ENCODE measurements around the gene ALAD. TPM values are rescaled to one million over a fixed set of nuclear protein-coding genes. Genes with fewer than 3 reads are reported as not detected.
"Not testable (repeated sequence)": the region's sequence is repeated elsewhere in the genome, so short reads cannot be mapped to it uniquely, and the experiment has no call there.

ALAD gene
- total RNA-seq, 1 experiment from 2014 or later: 20.8 TPM

DNA sequence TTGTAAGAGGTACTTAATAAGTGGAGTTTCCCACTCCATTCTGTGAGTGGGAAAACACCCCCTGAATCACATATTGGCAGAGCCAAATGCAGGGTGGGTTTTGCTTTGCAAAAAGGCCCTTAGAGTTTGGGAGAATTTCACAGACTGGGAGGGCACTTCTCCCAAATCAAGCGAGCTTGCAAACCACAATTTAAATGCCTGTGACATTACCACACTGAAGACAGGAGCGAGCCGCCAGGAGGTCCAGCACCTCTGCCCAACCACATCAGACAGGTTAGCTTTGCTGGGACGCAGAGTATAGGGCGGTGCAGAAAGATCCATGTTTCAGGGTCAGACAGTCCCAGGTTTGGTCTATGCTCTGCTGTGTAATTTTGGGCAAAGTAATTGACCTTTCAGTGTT lies 2.3 kb downstream of the ALAD start:
- no peak for DNase-seq (ENCODE audit: low spot score)

DNA sequence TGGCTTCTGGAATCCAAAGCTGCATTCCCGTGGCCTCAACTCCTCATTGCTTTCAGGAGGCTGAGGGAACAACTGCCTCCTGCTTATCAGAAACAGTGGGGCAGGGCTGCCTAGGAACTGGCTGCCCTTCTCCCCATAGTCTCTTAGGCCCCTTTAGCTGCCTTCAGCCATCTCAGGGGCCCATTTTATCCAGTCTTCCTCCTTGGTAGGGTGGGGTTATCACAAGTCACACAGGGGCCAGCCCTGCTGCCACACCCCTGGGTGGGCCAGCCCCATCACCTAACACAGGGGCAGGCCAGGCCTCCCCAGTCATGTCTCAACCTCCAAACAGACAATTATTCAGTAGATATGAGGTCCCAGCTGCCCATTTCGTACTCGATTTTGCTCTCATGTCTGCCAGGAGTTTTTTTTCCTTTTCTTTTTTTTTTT lies 3.9 kb downstream of the ALAD start:
- no peak for DNase-seq (ENCODE audit: low spot score)

DNA sequence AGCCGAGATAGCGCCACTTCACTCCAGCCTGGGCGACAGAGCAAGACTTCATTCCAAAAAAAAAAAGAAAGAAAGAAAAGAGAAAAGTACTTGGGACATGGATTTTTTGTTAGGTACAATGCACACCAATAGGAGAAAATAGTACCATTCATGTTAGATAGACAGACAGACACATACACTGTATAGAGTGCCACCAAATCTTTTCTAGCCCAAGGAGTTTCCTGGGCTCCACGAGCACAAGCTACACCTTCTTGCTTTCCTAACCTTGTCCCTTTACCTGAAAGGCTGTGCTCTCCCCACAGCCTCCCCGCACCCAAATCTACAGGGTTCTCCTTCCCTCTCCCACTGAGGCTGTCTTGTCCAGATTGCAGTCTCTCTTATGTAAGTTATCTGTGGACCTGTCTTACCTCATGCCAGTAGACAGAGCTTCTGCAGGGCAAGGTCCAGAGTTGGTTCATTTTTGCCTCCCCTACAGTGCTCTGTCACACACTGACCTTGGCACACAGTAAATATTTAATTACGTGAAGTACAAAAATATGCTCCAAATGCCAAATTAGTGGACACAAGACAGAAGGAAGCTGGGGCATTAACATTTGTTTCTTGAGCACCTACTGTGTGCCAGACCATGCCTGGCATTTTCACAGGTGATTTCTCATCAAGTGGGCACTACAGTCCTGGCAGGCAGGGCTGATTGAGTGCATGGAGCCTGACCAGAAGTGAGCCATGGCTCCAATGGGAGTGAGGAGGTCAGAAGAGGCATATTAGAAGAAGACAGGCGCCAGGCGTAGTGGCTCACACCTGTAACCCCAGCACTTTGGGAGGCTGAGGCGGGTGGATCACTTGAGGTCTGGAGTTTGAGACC lies 5.9 kb downstream of the ALAD start:
- no peak for DNase-seq (ENCODE audit: low spot score)

DNA sequence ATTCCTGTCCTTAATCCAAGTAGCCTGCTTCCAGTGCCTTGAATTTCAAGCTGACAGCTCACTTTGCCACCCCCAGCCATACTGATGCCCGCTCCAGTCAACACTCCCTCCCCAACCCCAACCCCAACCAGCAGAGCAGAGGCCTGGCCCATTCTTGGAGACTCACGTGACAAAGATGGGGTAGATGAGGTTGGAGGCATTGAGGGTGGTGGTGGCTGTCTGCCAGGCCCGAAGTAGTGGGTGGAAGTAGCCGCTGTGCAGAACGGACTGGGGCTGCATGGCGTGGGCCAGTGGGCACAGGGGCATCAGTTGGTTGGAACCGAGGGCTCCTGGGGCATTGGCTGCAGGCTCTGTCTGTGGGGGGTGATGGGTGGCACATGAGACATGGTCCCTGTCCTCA lies 7.8 kb downstream of the ALAD start:
- DNase-seq (ENCODE audit: low spot score): no peak

DNA sequence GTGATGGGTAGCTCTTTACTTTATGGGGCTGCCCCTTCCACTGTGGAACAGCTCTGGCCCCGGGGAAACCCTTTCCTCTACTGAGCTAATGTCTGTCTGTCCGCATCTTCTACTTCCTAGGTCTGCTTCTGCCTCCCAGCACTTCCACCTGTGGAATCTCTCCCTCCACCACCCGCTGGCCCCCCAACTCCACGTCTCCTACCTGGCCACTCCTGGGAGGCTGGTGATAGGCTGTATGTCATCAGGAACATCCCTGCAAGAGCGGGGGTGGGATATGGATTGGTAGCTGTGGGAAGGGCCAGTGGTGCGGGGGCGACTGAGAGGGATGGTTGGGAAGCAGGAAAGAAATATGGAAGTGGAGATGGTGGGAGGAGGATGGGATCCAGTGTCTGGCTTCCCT lies 9.2 kb downstream of the ALAD start:
- no peak for DNase-seq (ENCODE audit: low spot score)

DNA sequence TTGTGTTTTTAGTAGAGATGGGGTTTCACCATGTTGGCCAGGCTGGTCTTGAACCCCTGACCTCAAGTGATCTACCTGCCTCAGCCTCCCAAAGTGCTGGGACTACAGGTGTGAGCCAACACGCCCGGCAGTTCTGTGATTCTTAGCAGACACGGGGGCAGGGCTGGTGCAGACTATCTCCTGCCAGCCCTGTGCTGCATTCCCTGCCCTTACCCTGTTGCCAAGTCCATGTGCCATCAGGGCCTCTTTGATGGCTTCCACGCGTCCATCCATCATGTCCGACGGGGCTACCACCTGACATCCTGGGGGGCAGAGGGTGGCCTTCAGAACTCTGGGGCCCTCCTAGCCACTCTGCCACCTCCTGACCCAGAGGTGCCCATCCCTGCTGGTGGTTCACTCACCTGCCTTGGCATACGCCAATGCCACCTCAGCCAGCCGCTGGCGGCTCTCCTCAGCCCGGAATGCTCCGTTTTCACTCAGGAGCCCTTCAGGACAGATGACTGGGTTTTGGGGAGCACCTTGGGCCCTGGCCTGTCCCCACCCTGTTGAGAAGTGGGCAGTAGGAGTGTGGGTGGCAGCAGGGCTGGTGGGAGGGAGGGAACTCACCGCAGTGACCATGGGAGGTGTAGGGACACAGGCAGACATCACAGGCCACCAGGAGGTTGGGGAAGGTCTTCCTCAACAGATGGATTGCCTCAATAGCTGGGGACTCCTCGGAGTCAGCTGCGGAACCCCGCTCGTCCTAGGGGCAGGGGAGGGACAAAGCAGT lies 10.7 kb downstream of the ALAD start:
- no peak for DNase-seq (ENCODE audit: low spot score)

DNA sequence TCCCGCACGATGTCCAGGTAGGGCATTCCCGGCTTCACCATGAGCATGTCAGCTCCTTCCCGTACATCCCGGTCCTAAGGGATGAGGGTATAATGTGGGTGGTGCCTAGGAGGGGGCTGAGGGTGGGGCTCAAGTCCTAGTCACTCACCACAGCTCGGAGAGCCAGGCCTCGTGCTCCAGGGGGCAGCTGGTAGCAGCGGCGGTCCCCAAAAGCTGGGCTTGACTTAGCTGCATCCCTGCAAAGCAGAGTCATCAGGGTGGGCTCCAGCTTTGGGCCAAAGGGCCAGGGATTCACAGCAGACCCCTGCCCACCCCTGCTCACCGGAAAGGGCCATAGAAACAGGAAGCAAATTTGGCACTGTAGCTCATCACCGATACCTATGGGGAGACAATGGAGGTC lies 11.6 kb downstream of the ALAD start:
- no peak for DNase-seq (ENCODE audit: low spot score)

DNA sequence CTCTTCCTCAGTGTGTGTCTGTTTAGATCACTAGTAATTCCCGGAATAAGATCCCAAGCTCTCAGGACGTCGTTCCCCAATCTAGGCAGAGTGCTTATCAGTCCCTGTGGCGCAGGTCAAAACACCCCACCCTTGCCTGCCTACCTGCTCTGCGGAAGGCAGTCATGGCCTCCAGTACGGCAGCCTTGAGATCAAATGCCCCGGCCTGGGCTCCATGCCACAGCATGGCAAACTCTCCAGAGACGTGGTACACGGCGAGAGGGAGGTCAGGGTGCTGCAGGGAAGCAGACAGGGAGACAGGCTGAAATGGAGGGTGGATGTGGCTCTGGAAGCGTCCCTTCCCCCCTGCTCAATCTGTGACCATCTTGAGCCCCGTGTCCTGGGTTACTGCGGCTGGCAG lies 12.3 kb downstream of the ALAD start:
- DNase-seq (ENCODE audit: low spot score): no peak

DNA sequence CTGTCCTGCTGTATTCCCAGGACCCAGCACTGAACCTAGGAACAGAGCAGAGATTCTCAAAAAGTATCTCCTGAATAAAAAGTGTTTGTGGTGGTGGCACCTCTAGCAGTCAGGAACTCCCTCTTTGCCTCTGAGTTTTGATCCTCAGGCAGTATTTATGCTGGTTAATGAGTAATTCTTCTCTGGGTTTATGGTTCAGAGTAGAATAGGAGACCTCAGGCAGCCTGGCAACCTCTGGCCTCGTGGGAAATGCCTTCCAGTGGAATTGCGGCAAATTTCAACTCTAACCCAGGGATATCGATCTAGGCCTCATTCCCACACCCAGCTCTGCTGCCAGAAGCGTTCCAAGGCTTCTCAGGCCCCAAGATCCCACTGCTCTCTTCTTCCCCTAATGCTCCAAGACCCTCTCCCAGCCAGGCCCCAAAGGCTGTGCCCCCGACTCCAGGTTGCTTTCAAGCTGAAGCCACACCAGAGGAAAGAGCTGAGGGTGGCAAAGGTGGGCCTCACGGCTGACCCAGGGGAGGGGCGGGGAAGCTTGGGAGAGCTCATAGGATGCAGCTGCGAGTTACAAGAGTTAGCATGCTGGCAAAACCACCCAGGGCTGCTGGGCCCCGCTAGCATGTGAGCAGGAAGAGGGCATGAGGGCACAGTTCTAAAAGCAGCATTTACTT lies 13.4 kb downstream of the ALAD start:
- peak; percentile 84 for DNase-seq (ENCODE audit: low spot score)

DNA sequence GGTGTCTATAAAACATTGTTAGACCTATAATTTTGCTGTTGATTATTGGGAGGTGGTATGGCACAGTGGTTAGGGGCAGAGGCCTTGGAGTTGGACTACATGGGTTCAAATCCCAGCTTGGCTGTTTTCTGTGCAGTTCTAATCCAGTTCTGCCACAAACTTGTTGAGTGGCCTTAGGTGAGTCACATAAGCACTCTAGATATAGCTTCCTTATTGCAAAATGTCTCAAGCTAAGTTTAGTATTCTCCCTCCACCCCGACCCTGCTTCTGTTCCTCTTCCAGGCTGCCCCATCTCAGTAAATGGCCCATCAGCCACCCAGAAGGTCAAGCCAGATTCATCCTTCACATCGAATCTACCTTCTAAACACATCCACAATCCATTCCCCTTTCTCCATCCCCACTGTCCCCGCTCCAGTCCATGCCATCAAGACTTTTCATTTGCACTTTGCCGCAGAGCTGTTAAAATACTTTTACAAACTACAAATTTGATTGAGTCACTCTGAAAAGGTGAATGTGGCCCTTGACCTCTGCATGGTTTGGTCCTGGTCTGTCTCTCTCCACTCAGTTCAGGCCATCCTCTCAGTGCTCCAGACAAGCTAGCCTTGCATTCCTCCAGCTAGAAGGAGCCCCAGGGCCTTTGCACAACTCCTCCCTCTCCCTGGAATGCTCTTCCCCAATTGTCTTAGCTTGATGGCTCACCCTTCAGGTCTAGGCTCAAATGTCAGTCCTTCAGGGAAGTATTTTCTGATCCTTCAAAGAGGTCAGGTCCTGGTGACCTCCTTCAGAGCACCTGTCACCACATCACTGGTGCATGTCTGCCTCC lies 14.3 kb downstream of the ALAD start:
- no peak for DNase-seq (ENCODE audit: low spot score)

DNA sequence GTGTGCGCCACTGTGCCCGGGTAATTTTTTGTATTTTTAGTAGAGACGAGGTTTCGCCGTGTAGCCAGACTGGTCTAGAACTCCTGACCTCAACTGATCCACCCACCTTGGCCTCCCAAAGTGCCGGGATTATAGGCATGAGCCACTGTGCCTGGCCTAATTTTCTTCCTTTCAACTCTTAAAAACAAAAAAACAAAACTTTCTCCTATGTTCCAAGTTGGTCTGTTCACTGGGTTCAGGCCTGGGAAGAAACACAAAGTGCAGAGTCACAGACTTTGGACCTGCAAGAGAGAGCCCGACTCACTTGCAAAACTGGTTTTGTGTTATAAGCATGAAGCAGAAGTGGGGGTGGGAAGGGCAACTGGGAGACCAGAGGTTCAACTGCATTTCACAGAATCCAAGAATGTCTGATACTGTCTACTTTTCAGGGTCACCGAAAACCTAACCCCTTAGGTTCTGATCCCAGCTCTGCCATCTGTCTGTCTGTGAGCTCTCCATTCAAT lies 19.1 kb downstream of the ALAD start:
- peak; percentile 93 for DNase-seq (ENCODE audit: low spot score)

DNA sequence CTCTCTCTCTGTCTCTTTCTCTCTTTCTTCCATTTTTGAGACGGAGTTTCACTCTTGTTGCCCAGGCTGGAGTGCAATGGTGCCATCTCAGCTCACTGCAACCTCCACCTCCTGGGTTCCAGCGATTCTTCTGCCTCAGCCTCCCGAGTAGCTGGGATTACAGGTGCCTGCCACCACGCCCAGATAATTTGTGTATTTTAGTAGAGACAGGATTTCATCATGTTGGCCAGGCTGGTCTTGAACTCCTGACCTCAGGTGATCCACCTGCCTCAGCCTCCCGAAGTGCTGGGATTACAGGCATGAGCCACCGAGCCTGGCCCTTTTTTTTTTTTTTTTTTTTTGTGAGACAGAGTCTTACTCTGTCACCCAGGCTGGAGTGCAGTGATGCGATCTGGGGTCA lies 19.6 kb downstream of the ALAD start:
- not testable (repeated sequence) for DNase-seq (ENCODE audit: low spot score)

DNA sequence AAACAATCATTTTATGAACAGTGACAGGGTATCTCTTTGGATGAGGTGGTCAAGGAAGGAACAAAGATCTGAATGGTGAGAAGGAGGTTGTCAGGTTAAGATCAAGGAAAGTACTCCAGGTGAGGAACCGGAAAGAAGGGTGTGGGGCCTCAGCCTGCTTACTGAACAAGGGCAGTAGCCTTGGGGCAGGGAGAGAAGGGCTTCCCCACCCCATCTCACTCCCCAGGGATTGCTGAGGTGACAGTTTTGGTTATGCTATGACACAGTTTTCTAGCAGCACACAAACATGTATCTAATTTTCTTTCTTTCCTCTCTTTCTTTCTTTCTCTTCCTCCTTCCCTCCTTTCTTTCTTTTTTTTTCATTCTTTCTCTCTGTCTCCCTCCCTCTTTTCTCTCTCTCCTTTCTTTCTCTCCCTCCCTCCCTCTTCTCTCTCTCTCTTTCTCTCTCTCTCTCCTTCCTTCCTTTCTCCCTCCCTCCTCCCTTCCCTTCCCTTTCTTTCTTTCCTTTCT lies 20.2 kb downstream of the ALAD start:
- peak; percentile 44 for DNase-seq (ENCODE audit: low spot score)

DNA sequence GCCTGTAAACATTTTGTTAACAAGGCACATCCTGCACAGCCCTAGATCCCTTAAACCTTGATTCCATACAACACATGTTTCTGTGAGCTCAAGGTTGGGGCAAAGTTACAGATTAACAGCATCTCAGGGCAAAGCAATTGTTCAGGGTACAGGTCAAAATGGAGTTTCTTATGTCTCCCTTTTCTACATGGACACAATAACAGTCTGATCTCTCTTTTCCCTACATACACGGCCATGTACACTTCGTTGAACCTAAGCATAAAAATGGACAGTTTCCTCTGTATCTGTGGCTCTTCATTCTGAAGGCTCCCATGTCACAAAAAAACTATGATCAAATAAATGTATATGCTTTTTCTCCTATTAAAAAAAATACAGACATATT lies 21.3 kb downstream of the ALAD start:
- DNase-seq (ENCODE audit: low spot score): not testable (repeated sequence)

DNA sequence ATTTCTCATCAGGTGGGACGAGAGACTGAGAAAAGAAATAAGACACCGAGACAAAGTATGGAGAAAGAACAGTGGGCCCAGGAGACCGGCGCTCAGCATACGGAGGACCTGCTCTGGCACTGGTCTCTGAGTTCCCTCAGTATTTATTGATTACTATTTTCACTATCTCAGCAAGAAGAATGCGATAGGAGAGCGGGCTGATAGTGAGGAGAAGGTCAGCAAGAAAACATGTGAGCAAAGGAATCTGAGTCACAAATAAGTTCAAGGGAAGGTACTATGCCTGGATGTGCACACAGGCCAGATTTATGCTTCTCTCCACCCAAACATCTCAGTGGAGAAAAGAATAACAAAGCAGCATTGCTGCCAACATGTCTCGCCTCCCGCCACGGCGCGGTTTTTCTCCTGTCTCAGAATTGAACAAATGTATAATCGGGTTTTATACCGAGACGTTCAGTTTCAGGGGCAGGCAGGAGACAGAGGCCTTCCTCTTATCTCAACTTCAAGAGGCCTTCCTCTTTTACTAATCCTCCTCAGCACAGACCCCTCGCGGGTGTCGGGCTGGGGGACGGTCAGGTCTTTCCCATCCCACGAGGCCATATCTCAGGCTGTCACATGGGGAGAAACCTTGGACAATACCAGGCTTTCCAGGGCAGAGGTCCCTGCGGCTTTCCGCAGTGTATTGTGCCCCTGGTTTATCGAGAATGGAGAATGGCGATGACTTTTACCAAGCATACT lies 21.8 kb downstream of the ALAD start:
- not testable (repeated sequence) for DNase-seq (ENCODE audit: low spot score)

DNA sequence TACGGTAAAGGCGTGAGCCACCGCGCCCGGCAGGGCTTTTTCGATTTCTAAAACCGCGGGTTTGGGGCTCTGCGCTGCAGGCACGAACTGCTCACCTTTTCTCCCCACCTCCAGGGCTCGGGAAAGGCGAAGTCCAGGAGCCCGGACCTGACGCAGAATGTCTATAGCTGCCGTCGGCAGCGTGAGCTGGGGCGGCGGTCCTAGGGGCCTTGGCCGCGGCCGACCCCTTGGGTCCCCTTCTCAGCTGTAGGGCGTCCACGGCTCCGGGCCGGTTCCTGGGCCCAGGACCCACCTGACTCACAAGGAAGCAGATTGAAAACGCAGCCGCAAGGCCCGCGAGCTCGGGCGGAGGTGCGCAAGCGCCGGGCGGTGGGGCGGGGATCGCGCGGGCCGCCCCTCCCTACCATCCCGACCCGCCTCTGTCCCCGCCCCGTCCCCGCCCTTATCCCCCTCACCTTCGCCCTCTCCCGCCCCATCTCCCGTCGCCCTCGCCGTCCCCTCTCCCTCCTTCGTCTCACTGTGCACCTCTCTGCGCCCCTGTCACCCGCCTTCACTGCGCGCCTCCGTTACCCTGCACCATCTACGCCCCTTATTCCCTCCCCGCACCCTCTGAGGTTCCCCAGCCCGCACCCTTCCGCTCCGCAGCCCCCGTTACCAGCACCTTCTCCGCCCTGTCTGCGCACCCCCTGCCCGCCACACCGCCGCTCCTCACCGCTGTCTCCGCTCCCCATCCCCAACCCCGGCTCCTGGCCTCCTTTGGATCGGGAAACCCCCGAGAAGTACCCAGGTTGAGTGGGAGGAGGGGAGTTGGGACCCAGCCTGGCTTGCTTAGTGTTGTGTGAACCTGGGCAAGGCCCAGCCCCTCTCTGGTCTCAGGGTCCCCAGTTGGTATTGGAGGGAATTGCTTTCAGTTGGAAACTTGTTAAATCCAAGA lies 24.2 kb downstream of the ALAD start, which contains the start of gene HDHD3:
TSS of gene HDHD3 (minus strand) at position 353 of the 934 bp plus-strand sequence. CDS start 2,632 bp downstream, outside the sequence.
- peak; percentile 81 for DNase-seq (ENCODE audit: low spot score)

DNA sequence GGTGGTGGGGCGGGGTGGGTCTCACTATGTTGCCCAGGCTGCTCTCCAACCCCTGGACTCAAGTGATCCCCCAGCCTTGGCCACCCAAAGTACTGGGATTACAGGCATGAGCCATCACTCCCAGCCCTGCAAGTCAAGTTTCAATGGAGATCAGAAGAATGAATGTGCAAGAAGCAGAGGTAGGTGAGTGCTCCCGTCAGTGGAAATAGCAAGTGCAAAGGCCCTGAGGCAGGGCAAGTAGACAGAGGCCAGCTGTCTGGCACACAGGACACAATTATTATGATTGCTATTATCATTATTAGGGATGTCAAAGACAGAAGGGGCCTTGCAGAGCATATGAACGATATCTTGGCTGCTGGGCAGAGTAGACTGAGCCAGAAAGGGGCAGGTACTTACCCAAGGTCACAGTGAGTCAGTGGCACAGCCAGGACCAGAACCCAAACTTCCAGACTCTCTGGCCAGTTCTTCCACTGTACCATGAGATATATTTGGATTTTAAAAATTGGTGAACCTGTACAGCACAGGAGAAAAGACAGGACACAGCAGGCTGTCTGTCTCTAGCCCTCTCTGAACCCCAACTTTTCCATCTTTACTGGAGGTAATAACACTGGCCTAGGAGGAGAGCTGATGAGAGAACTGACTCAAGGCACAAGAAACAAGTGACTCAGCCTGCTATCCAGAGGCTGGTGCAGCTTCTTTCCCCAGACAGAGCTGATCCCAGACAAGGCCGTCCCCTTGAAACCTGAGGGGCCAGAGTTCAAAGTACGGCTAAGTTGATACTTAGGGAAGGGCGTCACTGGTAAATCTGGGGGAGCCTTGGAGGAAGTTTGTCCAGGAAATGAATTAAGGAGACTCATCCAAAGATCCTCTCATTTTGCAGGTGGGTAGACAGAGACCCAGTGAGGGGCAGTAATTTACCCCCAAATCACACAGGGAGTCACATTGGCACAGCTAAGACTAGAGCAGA lies 25.7 kb downstream of the ALAD start:
- DNase-seq (ENCODE audit: low spot score): peak; percentile 57
